ENCODE measurements around the gene FAM107B. TPM values are rescaled to one million over a fixed set of nuclear protein-coding genes. Genes with fewer than 3 reads are reported as not detected.
A peak's percentile ranks its signal among the peaks of the same experiment; 100 is the strongest.

FAM107B gene
- total RNA-seq, 4 donors from 2014 or later = 19.5 to 35.2 (median 25.6) TPM

GRCh38 chr10:14555807-14556206 is 218.9 kb downstream of the FAM107B start:
- Histone ChIP-seq H3K4me1 (peaks cover 33% of the 10 kb centered on the region), H3K4me3 (no peak overlapping the region), H3K27ac (no peak overlapping the region), H3K27me3 (no peaks in the 10 kb centered on the region), H3K36me3 (no peaks in the 10 kb centered on the region), H3K9me3 (no peaks in the 10 kb centered on the region)
- DNase-seq (ENCODE audit: low spot score in 2 of 2) = no peak
- TF ChIP-seq EP300 (IDR thresholded peaks at IDR 0.05) = no peak
- TF ChIP-seq POLR2A (IDR thresholded peaks at IDR 0.05) = no peak
- no peak for TF ChIP-seq POLR2AphosphoS5 (IDR thresholded peaks at IDR 0.05)
- no peak for TF ChIP-seq CTCF (IDR thresholded peaks at IDR 0.05)
- 69% methylated on average over 4 of the region's 4 CpGs for WGBS

GRCh38 chr10:14554491-14555205 is 220.0 kb downstream of the FAM107B start:
- no peak for DNase-seq (ENCODE audit: low spot score in 2 of 2)
- Histone ChIP-seq H3K4me3 (no peak overlapping the region), H3K27me3 (no peaks in the 10 kb centered on the region), H3K36me3 (no peaks in the 10 kb centered on the region), H3K9me3 (no peaks in the 10 kb centered on the region), H3K4me1 (peaks cover 33% of the 10 kb centered on the region), H3K27ac (peak overlapping the region; percentile 30)
- 60% methylated on average over 3 of the region's 3 CpGs for WGBS
- TF ChIP-seq POLR2A (IDR thresholded peaks at IDR 0.05) (no peak), EP300 (IDR thresholded peaks at IDR 0.05) (no peak), POLR2AphosphoS5 (IDR thresholded peaks at IDR 0.05) (no peak), CTCF (IDR thresholded peaks at IDR 0.05) (no peak)

GRCh38 chr10:14554091-14554490 is 220.6 kb downstream of the FAM107B start:
- H3K4me3 ChIP-seq = no peak overlapping the region
- no peaks in the 10 kb centered on the region for H3K36me3 ChIP-seq
- TF ChIP-seq POLR2A (IDR thresholded peaks at IDR 0.05) (no peak), CTCF (IDR thresholded peaks at IDR 0.05) (no peak), EP300 (IDR thresholded peaks at IDR 0.05) (no peak), POLR2AphosphoS5 (IDR thresholded peaks at IDR 0.05) (no peak)
- H3K27me3 ChIP-seq = no peaks in the 10 kb centered on the region
- no peak for DNase-seq (ENCODE audit: low spot score in 2 of 2)
- H3K27ac ChIP-seq = peak overlapping the region; percentile 30
- 80% methylated on average over 3 of the region's 3 CpGs for WGBS
- H3K4me1 ChIP-seq = peaks cover 33% of the 10 kb centered on the region
- H3K9me3 ChIP-seq = no peaks in the 10 kb centered on the region

GRCh38 chr10:14553448-14553847 is 221.2 kb downstream of the FAM107B start:
- Histone ChIP-seq H3K9me3 (no peaks in the 10 kb centered on the region), H3K27me3 (no peaks in the 10 kb centered on the region), H3K4me1 (peaks cover 33% of the 10 kb centered on the region), H3K36me3 (no peaks in the 10 kb centered on the region), H3K27ac (no peak overlapping the region), H3K4me3 (no peak overlapping the region)
- no peak for TF ChIP-seq EP300 (IDR thresholded peaks at IDR 0.05)
- TF ChIP-seq POLR2A (IDR thresholded peaks at IDR 0.05) = no peak
- TF ChIP-seq POLR2AphosphoS5 (IDR thresholded peaks at IDR 0.05) = no peak
- TF ChIP-seq CTCF (IDR thresholded peaks at IDR 0.05) = no peak
- 76% methylated on average over 1 of the region's 1 CpG for WGBS
- no peak for DNase-seq (ENCODE audit: low spot score in 2 of 2)

- DNase-seq (ENCODE audit: low spot score in 2 of 2) = no peak
- Histone ChIP-seq H3K36me3 (peaks cover 3% of the 10 kb centered on the region), H3K27me3 (no peaks in the 10 kb centered on the region), H3K4me1 (peaks cover 33% of the 10 kb centered on the region), H3K4me3 (no peak overlapping the region), H3K9me3 (no peaks in the 10 kb centered on the region), H3K27ac (no peak overlapping the region)
- 84% methylated on average over 4 of the region's 4 CpGs for WGBS
- TF ChIP-seq POLR2AphosphoS5 (IDR thresholded peaks at IDR 0.05) (no peak), EP300 (IDR thresholded peaks at IDR 0.05) (no peak), CTCF (IDR thresholded peaks at IDR 0.05) (no peak), POLR2A (IDR thresholded peaks at IDR 0.05) (no peak)
Observed at GRCh38 chr10:14552015-14552414, 222.7 kb downstream of the FAM107B start.

Measured in suprapubic skin (tissue), 4 donors.